Astrocyte of the hippocampus (primary cell): Measurements from ENCODE around the gene CYP4F8.
"Not testable (repeated sequence)": the region's sequence is repeated elsewhere in the genome, so short reads cannot be mapped to it uniquely, and the experiment has no call there.

ENCODE experiments used
- DNase-seq: peaks from one replicate; pipeline ENCODE4 v3.0.0; 2011; ENCODE audit warnings: low read depth, low spot score

The CYP4F8 gene

GRCh38 chr19:15644066-15644741 is 29.2 kb downstream of the CYP4F8 start:
- no peak for DNase-seq

GRCh38 chr19:15644816-15645215 is 29.8 kb downstream of the CYP4F8 start:
- no peak for DNase-seq

GRCh38 chr19:15649526-15649925 is 34.5 kb downstream of the CYP4F8 start:
- no peak for DNase-seq

- not testable (repeated sequence) for DNase-seq
Measured at GRCh38 chr19:15650123-15650522, 35.1 kb downstream of the CYP4F8 start.

GRCh38 chr19:15651791-15652190 is 36.8 kb downstream of the CYP4F8 start:
- no peak for DNase-seq

- no peak for DNase-seq
Measured at GRCh38 chr19:15652559-15653278, 37.7 kb downstream of the CYP4F8 start.

GRCh38 chr19:15656467-15656866 is 41.4 kb downstream of the CYP4F8 start:
- no peak for DNase-seq

- no peak for DNase-seq
Measured at GRCh38 chr19:15663247-15663646, 48.2 kb downstream of the CYP4F8 start.

- DNase-seq, result no peak
Measured at GRCh38 chr19:15666186-15666585, 51.2 kb downstream of the CYP4F8 start.

GRCh38 chr19:15666883-15667282 is 51.9 kb downstream of the CYP4F8 start:
- DNase-seq, result no peak

- no peak for DNase-seq
Measured at GRCh38 chr19:15669440-15669839, 54.4 kb downstream of the CYP4F8 start.

- DNase-seq, result no peak
Measured at GRCh38 chr19:15669891-15670290, 54.9 kb downstream of the CYP4F8 start.

- no peak for DNase-seq
Measured at GRCh38 chr19:15671237-15671821, 56.3 kb downstream of the CYP4F8 start.

GRCh38 chr19:15671891-15672579 is 57.0 kb downstream of the CYP4F8 start:
- DNase-seq, result no peak

- no peak for DNase-seq
Measured at GRCh38 chr19:15672580-15673175, 57.7 kb downstream of the CYP4F8 start, which contains the start of gene CYP4F12. Gene CYP4F12 (plus strand): TSS chr19:15673087. CDS start chr19:15673530, 443 bp downstream.

- DNase-seq, result no peak
Measured at GRCh38 chr19:15673176-15673654, 58.2 kb downstream of the CYP4F8 start.

- no peak for DNase-seq
Measured at GRCh38 chr19:15675560-15675959, 60.5 kb downstream of the CYP4F8 start.

GRCh38 chr19:15679089-15679488 is 64.1 kb downstream of the CYP4F8 start:
- no peak for DNase-seq

GRCh38 chr19:15679865-15680264 is 64.8 kb downstream of the CYP4F8 start:
- not testable (repeated sequence) for DNase-seq
